ENCODE results near the gene SLC33A1.
"Not testable (repeated sequence)": the region's sequence is repeated elsewhere in the genome, so short reads cannot be mapped to it uniquely, and the experiment has no call there.

Gene SLC33A1

GRCh38 chr3:155886915-155887314, 32.7 kb upstream of the SLC33A1 start:
- TF ChIP-seq CTCF (IDR thresholded peaks at IDR 0.05; ENCODE audit: low read depth, low read length, missing control alignments): no peak

GRCh38 chr3:155886348-155886747, 32.1 kb upstream of the SLC33A1 start:
- not testable (repeated sequence) for H3K4me3 ChIP-seq (replicated peaks; ENCODE audit: low read depth, low read length); DNase-seq (ENCODE audit: extremely low read depth, low read depth)

More at GRCh38 chr3:155886915-155887314, 32.7 kb upstream of the SLC33A1 start:
- H3K4me3 ChIP-seq (replicated peaks; ENCODE audit: low read depth, low read length): no peak overlapping the region
- DNase-seq (ENCODE audit: extremely low read depth, low read depth): no peak

- TF ChIP-seq CTCF (IDR thresholded peaks at IDR 0.05; ENCODE audit: low read depth, low read length, missing control alignments): no peak
- no peak for DNase-seq (ENCODE audit: extremely low read depth, low read depth)
- H3K4me3 ChIP-seq (replicated peaks; ENCODE audit: low read depth, low read length): no peak overlapping the region
Observed at GRCh38 chr3:155885292-155885691, 31.1 kb upstream of the SLC33A1 start.

GRCh38 chr3:155884292-155884691, 30.1 kb upstream of the SLC33A1 start:
- no peak overlapping the region for H3K4me3 ChIP-seq (replicated peaks; ENCODE audit: low read depth, low read length)
- DNase-seq (ENCODE audit: extremely low read depth, low read depth): no peak
- no peak for TF ChIP-seq CTCF (IDR thresholded peaks at IDR 0.05; ENCODE audit: low read depth, low read length, missing control alignments)

GRCh38 chr3:155880286-155880685, 26.1 kb upstream of the SLC33A1 start:
- TF ChIP-seq CTCF (IDR thresholded peaks at IDR 0.05; ENCODE audit: low read depth, low read length, missing control alignments): no peak
- DNase-seq (ENCODE audit: extremely low read depth, low read depth): no peak
- H3K4me3 ChIP-seq (replicated peaks; ENCODE audit: low read depth, low read length): no peak overlapping the region

- no peak for DNase-seq (ENCODE audit: extremely low read depth, low read depth)
- no peak overlapping the region for H3K4me3 ChIP-seq (replicated peaks; ENCODE audit: low read depth, low read length)
- TF ChIP-seq CTCF (IDR thresholded peaks at IDR 0.05; ENCODE audit: low read depth, low read length, missing control alignments): no peak
Observed at GRCh38 chr3:155876503-155876902, 22.3 kb upstream of the SLC33A1 start.

- DNase-seq (ENCODE audit: extremely low read depth, low read depth): no peak
- no peak for TF ChIP-seq CTCF (IDR thresholded peaks at IDR 0.05; ENCODE audit: low read depth, low read length, missing control alignments)
- no peak overlapping the region for H3K4me3 ChIP-seq (replicated peaks; ENCODE audit: low read depth, low read length)
Observed at GRCh38 chr3:155876037-155876436, 21.8 kb upstream of the SLC33A1 start.
